HG03439 (cell line): ENCODE measurements around the gene AIFM2.
"Not testable (repeated sequence)": the region's sequence is repeated elsewhere in the genome, so short reads cannot be mapped to it uniquely, and the experiment has no call there.

Experiments
- ATAC-seq: cut with Tn5 transposase; IDR thresholded peaks from one replicate; pipeline ENCODE4 v1.9.1; 2021; ENCODE audit warnings: mild to moderate bottlenecking, moderate library complexity; ENCODE audit not compliant: unreplicated experiment

The AIFM2 gene

GRCh38 chr10:70096016-70096704 lies 36.5 kb downstream of the AIFM2 start:
- ATAC-seq = no peak

- no peak for ATAC-seq
Observed at GRCh38 chr10:70094250-70094649, 38.4 kb downstream of the AIFM2 start.

- ATAC-seq = no peak
Observed at GRCh38 chr10:70093335-70093944, 39.2 kb downstream of the AIFM2 start.

- no peak for ATAC-seq
Observed at GRCh38 chr10:70092389-70092718, 40.3 kb downstream of the AIFM2 start.

DNA sequence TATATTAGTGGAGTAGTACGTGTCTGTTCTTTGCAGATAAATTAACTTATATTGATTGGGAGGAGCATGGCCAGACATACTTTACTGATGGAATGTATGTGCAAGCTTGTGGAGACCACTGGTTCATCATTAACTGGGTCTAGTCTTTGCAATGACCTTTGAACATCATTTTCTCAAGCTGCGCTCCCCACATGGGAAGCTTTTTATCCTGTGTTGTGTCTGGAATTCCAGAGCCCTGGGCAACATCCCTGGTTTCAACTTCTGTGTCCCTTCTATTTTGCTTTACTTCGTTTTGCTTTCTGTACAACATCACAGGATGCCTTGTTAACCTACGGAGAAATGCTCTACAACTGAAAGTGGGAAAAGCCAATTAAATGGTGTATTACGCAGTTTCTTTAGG lies 41.7 kb downstream of the AIFM2 start:
- no peak for ATAC-seq

- no peak for ATAC-seq
Observed at GRCh38 chr10:70090013-70090412, 42.6 kb downstream of the AIFM2 start.

- ATAC-seq = no peak
Observed at GRCh38 chr10:70088308-70088698, 44.3 kb downstream of the AIFM2 start.

DNA sequence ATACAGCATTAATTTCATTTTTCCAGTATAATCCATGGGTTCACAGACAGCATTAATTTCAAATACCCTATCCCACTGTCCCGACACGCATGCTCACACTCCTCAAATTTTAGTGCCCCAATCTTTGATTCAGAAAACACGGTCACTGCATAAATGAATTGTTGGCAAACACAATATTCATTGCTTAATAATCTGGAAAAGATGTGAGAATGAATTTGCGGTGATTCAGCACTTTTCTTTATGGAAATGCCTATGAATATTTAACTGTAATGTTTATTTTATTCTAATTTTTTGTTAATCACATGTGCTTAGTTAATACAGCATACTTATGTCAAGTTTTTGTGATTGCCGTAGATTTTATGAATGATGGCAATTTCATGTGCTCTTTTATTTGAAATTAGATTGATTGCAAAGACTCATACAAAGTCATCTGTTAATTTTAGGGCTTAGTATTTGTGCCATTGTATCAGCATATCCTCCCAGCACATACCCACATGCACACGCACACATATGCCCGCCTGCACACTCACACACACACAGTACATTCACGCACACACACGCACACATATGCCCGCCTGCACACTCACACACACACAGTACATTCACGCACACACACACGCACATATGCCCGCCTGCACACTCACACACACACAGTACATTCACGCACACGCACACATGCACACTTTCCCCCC lies 44.9 kb downstream of the AIFM2 start:
- ATAC-seq = no peak

DNA sequence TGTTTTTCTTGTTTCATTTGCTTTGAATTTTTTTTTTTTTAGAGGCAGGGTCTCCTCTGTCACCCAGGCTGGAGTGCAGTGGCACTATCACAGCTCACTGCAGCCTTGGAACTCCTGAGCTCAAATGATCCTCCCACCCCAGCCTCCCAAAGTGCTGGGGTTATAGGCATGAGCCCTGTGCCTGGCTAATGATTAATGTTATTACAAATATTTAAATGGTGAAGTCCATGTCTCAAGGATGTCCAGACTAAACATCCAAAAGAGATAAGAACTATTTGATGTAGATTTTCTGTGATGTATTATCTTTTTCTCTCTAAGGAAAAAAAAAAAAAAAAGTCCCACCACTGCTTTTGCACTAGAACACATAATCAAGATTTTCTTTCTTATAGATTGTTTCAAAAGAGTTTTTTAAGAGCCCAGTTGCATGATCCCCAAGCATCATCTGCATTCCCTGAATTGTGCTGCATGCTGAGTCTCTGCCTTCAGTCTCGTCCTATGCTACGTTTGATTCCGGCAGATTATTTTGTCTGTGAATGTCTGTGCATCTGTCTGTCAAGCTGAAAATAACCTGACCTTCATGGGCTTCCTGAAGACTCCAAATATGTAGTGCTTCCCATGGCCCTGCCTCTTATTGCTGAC lies 46.5 kb downstream of the AIFM2 start:
- ATAC-seq = no peak

- ATAC-seq = no peak
Observed at GRCh38 chr10:70084189-70084588, 48.4 kb downstream of the AIFM2 start.

- not testable (repeated sequence) for ATAC-seq
Observed at GRCh38 chr10:70080789-70081188, 51.8 kb downstream of the AIFM2 start.

DNA sequence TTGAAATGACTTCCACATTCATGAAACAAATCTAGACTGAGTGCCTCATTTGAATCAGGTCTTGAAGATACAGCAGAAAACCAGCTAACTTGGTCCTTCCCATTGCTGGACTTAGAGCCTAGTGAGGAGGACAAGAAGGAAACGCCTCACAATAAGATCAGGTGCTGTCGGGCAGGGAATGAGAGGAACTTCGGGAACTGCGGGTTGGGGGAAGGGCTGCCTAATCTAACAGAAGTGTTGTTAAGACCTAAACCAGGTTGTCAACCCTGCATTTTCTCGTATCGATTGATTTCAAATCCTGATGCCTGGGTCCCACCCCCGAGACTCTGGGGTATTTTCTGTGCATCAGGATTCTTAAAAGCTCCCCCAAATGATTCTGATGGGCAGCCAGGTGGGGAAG lies 53.7 kb downstream of the AIFM2 start:
- ATAC-seq = no peak

- ATAC-seq = no peak
Observed at GRCh38 chr10:70078329-70078728, 54.3 kb downstream of the AIFM2 start.

GRCh38 chr10:70074971-70075370 lies 57.7 kb downstream of the AIFM2 start:
- no peak for ATAC-seq

GRCh38 chr10:70074165-70074564 lies 58.5 kb downstream of the AIFM2 start:
- ATAC-seq = no peak

GRCh38 chr10:70070834-70071233 lies 61.8 kb downstream of the AIFM2 start:
- no peak for ATAC-seq

DNA sequence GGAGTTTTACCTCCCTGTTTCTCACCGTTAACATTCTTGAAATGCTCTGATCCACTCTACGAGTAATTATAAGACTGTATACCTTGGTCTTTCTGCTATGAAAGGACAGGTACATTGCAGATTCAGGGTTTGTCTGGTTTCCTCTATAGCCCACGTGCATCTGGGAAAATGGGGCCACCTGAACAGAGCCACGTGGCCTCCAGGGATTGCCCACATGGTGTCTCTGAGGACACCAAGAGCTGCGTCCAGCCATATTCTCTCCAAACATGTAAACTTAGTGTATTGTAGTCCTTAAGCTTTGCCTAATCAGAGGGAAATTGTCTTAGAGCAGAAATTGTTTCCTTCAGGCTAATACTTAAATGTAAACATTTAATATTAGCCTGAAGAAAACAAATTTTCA lies 63.3 kb downstream of the AIFM2 start:
- ATAC-seq = no peak

GRCh38 chr10:70068925-70069324 lies 63.7 kb downstream of the AIFM2 start:
- ATAC-seq = no peak

- no peak for ATAC-seq
Observed at GRCh38 chr10:70067586-70067985, 65.0 kb downstream of the AIFM2 start.

DNA sequence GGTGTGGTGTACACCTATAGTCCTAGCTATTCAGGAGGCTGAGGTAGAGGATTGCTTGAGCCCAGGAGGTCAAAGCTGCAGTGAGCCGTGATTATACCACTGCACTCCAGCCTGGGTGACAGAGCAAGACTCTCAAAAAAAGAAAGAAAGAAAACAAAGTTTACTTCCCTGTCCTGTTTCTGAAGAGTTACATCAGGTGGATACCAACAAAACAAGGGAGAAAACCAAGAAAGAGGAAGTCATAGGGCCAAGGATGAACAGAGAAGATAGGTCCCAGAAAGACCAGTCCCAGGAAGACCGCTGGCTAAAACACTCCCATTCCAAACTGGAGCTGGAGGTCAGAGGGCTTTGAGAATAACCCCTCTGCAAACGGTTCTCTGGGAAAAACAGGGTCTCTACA lies 66.4 kb downstream of the AIFM2 start:
- no peak for ATAC-seq

DNA sequence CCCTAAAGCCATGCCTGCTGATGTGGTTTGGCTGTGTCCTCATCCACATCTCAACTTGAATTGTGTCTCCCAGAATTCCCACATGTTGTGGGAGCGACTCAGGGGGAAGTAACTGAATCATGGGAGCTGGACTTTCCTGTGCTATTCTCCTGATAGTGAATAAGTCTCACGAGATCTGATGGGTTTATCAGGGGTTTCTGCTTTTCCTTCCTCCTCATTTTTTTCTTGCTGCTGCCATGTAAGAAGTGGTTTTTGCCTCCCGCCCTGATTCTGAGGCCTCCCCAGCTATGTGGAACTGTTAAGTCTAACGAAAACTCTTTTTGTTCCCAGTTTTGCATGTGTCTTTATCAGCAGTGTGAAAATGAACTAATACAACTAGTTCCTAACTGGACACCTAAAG lies 68.1 kb downstream of the AIFM2 start:
- ATAC-seq = no peak
